HepG2 (cell line): ENCODE data around the gene CEP104.

ENCODE experiments used
- ARHGAP35 ChIP-seq: sonication (generic); formaldehyde crosslinking; IDR thresholded peaks from 2 replicates; pipeline ENCODE4 v1.9.0; 2022; ENCODE audit warnings: mild to moderate bottlenecking, inconsistent platforms, moderate library complexity, missing genetic modification reagents, borderline replicate concordance
- ARID4A ChIP-seq: sonication (generic); formaldehyde crosslinking; IDR thresholded peaks from 2 replicates; pipeline ENCODE4 v1.5.0; 2020; ENCODE audit warnings: mild to moderate bottlenecking, missing genetic modification reagents, borderline replicate concordance
- CEBPB ChIP-seq: IDR thresholded peaks from 2 replicates; pipeline ENCODE4 v1.6.1; 2011; ENCODE audit warnings: low read depth, low read length, improper control_type of control experiment, borderline replicate concordance
- CENPT ChIP-seq: sonication (generic); formaldehyde crosslinking; IDR thresholded peaks from 2 replicates; pipeline ENCODE4 v1.8.0; 2022; ENCODE audit warnings: low read depth, mild to moderate bottlenecking, moderate library complexity, missing genetic modification reagents
- MAZ ChIP-seq, 2 experiments: sonication (generic) in 1 of 2; formaldehyde crosslinking in 1 of 2; IDR thresholded peaks; 2 replicates each; pipeline versions ENCODE4 v1.5.0 to v1.6.1; 2012 to 2020; ENCODE audit warnings: low read depth in 2 of 2, mild to moderate bottlenecking in 2 of 2, borderline replicate concordance in 1 of 2, improper control_type of control experiment in 1 of 2, low read length in 1 of 2, missing genetic modification reagents in 1 of 2, moderate library complexity in 1 of 2
- SRSF1 ChIP-seq: fragments of 200-400 bp; formaldehyde crosslinking; optimal IDR thresholded peaks from 2 replicates; pipeline ENCODE3; 2017; ENCODE audit warnings: mild to moderate bottlenecking, low read depth, low read length, moderate library complexity
- SUZ12 ChIP-seq: fragments of 150-350 bp; IDR thresholded peaks from 2 replicates; pipeline ENCODE4 v1.6.1; 2014; ENCODE audit warnings: low read depth, low read length
- ZKSCAN1 ChIP-seq: fragments of 150-350 bp; IDR thresholded peaks from 2 replicates; pipeline ENCODE4 v1.6.1; 2014; ENCODE audit warnings: low read length
- ZNF430 ChIP-seq: sonication (generic); formaldehyde crosslinking; IDR thresholded peaks from 2 replicates; pipeline ENCODE4 v1.9.0; 2021; ENCODE audit warnings: mild to moderate bottlenecking, missing genetic modification reagents
- TF ChIP-seq, protein P1 (sequence below): sonication (generic); formaldehyde crosslinking; IDR thresholded peaks from 2 replicates; pipeline ENCODE4 v1.4.0; 2020; ENCODE audit warnings: missing genetic modification reagents, borderline replicate concordance

- TF ChIP-seq ZKSCAN1 (no peak), CEBPB (no peak), MAZ (IDR thresholded peaks at IDR 0.05; ENCODE audit: borderline replicate concordance, low read depth, low read length) (no peak), MAZ (CRISPR knock-in tag; IDR thresholded peaks at IDR 0.05; ENCODE audit: low read depth) (no peak), SRSF1 (no peak), ARHGAP35 (CRISPR knock-in tag) (no peak), ARID4A (CRISPR knock-in tag) (no peak), CENPT (CRISPR knock-in tag) (no peak), ZNF430 (CRISPR knock-in tag) (no peak), SUZ12 (no peak)
- TF ChIP-seq, protein P1, sequence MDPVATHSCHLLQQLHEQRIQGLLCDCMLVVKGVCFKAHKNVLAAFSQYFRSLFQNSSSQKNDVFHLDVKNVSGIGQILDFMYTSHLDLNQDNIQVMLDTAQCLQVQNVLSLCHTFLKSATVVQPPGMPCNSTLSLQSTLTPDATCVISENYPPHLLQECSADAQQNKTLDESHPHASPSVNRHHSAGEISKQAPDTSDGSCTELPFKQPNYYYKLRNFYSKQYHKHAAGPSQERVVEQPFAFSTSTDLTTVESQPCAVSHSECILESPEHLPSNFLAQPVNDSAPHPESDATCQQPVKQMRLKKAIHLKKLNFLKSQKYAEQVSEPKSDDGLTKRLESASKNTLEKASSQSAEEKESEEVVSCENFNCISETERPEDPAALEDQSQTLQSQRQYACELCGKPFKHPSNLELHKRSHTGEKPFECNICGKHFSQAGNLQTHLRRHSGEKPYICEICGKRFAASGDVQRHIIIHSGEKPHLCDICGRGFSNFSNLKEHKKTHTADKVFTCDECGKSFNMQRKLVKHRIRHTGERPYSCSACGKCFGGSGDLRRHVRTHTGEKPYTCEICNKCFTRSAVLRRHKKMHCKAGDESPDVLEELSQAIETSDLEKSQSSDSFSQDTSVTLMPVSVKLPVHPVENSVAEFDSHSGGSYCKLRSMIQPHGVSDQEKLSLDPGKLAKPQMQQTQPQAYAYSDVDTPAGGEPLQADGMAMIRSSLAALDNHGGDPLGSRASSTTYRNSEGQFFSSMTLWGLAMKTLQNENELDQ (CRISPR knock-in tag): no peak
Measured at GRCh38 chr1:3774946-3775489, 82.0 kb downstream of the CEP104 start.
